Esophagus squamous epithelium (tissue), 4 donors: ENCODE measurements around the gene CDHR2.

ENCODE experiments used
- POLR2A ChIP-seq, 4 donors: fragments of 450-650 bp; IDR thresholded peaks; one replicate each; pipeline ENCODE4 v1.6.1; 2017; ENCODE audit warnings: antibody characterized with exemption in 4 of 4, mild to moderate bottlenecking in 4 of 4, moderate library complexity in 3 of 4
- TF ChIP-seq, protein P1 (sequence below), 6 experiments: fragments of 450-650 bp in 4 of 6; fragments of 200-600 bp in 2 of 6; sonication (generic) in 2 of 6; IDR thresholded peaks; one replicate each; pipeline ENCODE4 v1.5.1; 2016 to 2019; ENCODE audit warnings: antibody characterized with exemption in 6 of 6, mild to moderate bottlenecking in 4 of 6, moderate library complexity in 4 of 6

DNA sequence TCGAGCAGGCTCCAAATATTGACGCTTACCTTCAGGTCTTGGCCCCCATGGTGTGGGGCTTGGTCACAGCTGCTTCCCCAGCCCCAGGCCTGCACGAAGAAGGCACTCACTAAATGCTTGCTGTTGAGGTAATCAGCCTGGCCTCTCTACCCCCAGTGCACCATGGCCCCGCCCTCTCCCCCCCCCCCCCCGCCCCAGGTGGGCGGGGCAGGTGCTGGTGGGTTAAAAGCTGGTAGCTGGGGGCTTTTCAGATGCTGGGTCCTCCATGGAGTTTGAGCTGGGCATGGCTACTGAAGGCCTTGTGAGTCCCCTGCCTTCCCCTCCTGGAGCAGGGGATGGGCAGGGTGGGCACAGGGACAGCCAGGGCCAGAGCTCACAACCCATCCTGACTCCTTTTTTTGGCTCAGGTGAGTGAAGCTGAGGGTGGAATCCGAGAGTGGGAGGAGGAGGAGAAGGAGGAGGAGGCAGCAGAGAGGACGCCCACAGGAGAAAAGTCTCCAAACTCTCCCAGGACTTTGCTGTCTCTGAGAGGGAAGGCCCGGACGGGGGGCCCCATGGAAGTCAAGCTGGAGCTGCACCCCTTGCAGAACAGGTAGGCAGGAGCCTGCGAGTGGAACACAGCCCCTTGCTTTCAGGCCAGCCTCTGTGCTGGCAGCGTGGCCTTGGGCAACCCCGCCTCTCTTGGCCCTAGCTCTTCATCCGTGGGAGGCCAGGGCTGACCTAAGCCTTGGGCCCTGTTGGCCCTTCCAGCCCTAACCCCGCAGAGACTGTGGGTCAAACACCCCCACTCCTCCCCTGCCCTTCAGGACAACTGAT lies 93.7 kb downstream of the CDHR2 start:
- TF ChIP-seq, protein P1, sequence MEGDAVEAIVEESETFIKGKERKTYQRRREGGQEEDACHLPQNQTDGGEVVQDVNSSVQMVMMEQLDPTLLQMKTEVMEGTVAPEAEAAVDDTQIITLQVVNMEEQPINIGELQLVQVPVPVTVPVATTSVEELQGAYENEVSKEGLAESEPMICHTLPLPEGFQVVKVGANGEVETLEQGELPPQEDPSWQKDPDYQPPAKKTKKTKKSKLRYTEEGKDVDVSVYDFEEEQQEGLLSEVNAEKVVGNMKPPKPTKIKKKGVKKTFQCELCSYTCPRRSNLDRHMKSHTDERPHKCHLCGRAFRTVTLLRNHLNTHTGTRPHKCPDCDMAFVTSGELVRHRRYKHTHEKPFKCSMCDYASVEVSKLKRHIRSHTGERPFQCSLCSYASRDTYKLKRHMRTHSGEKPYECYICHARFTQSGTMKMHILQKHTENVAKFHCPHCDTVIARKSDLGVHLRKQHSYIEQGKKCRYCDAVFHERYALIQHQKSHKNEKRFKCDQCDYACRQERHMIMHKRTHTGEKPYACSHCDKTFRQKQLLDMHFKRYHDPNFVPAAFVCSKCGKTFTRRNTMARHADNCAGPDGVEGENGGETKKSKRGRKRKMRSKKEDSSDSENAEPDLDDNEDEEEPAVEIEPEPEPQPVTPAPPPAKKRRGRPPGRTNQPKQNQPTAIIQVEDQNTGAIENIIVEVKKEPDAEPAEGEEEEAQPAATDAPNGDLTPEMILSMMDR (IDR thresholded peaks at IDR 0.05) = no peak
- TF ChIP-seq POLR2A (IDR thresholded peaks at IDR 0.05) = no peak
